ENCODE data around the gene ZBTB22. TPM values are rescaled to one million over a fixed set of nuclear protein-coding genes. Genes with fewer than 3 reads are reported as not detected.
"Not testable (repeated sequence)": the region's sequence is repeated elsewhere in the genome, so short reads cannot be mapped to it uniquely, and the experiment has no call there.

The ZBTB22 gene
- polyA plus RNA-seq, 6 donors from 2014 or later, result 19.2 to 29.9 (median 23.8) TPM

GRCh38 chr6:33294086-33294823 lies 23.3 kb downstream of the ZBTB22 start:
- ATAC-seq (ENCODE audit: low read depth in 2 of 2) (no peak), DNase-seq (no peak)
- Mint-ChIP-seq H3K4me3 (peak overlapping the region in 2 of 8 donors; percentile 25 to 98), H3K9me3 (no peaks in the 10 kb centered on the region), H3K4me1 (peaks cover 36 to 63% (median 50%) of the 10 kb centered on the region in 3 donors), H3K27me3 (no peaks in the 10 kb centered on the region), H3K27ac (peak overlapping the region in 2 of 6 donors; percentile 28 to 89), H3K36me3 (peaks cover 4 to 14% of the 10 kb centered on the region in 2 donors)

GRCh38 chr6:33292996-33293682 lies 24.4 kb downstream of the ZBTB22 start:
- no peaks in the 10 kb centered on the region for H3K27me3 Mint-ChIP-seq
- H3K36me3 Mint-ChIP-seq, result peaks cover 5 to 12% of the 10 kb centered on the region in 2 donors
- peak overlapping the region in 1 of 6 donors; percentile 37 for H3K27ac Mint-ChIP-seq
- no peaks in the 10 kb centered on the region for H3K9me3 Mint-ChIP-seq
- DNase-seq (no peak), ATAC-seq (ENCODE audit: low read depth in 2 of 2) (no peak)
- H3K4me3 Mint-ChIP-seq, result peak overlapping the region in 1 of 8 donors; percentile 28
- peaks cover 38 to 70% (median 58%) of the 10 kb centered on the region in 3 donors for H3K4me1 Mint-ChIP-seq

GRCh38 chr6:33290459-33290858 lies 27.1 kb downstream of the ZBTB22 start:
- peaks cover 5 to 13% of the 10 kb centered on the region in 2 donors for H3K36me3 Mint-ChIP-seq
- H3K9me3 Mint-ChIP-seq, result no peaks in the 10 kb centered on the region
- peak overlapping the region; percentile 55 to 100 (median 98) for H3K4me3 Mint-ChIP-seq
- H3K27me3 Mint-ChIP-seq, result no peaks in the 10 kb centered on the region
- H3K4me1 Mint-ChIP-seq, result peaks cover 40 to 64% (median 56%) of the 10 kb centered on the region in 3 donors
- peak overlapping the region in 2 of 6 donors; percentile 88 to 98 for H3K27ac Mint-ChIP-seq
- ATAC-seq (ENCODE audit: low read depth in 2 of 2) (no peak), DNase-seq (no peak)

GRCh38 chr6:33289784-33290315 lies 27.7 kb downstream of the ZBTB22 start:
- Mint-ChIP-seq H3K27me3 (no peaks in the 10 kb centered on the region), H3K4me3 (peak overlapping the region; percentile 93 to 100 (median 98)), H3K9me3 (no peaks in the 10 kb centered on the region)

GRCh38 chr6:33288921-33289783 lies 28.4 kb downstream of the ZBTB22 start, which contains the start of the genes PFDN6 and WDR46:
PFDN6 (plus strand) TSS chr6:33289601; CDS start chr6:33289857, 256 bp downstream.
WDR46 (minus strand) TSS chr6:33289239; CDS start chr6:33289170, 69 bp downstream.
- Mint-ChIP-seq H3K9me3 (no peaks in the 10 kb centered on the region), H3K27me3 (no peaks in the 10 kb centered on the region), H3K27ac (peak within 1 kb of the TSS; percentile 88 to 98 (median 96)), H3K4me1 (peaks cover 40 to 61% (median 54%) of the 10 kb centered on the region in 3 donors), H3K4me3 (peak within 1 kb of the TSS; percentile 93 to 100 (median 98)), H3K36me3 (peaks cover 5 to 11% of the 10 kb centered on the region in 2 donors)
- peak; percentile 95 to 96 for ATAC-seq (ENCODE audit: low read depth in 2 of 2)
- DNase-seq, result peak; percentile 86

More at GRCh38 chr6:33289784-33290315, 27.7 kb downstream of the ZBTB22 start:
- Mint-ChIP-seq H3K36me3 (peaks cover 5 to 11% of the 10 kb centered on the region in 2 donors), H3K4me1 (peaks cover 40 to 62% (median 56%) of the 10 kb centered on the region in 3 donors), H3K27ac (peak overlapping the region; percentile 88 to 98 (median 96))
- DNase-seq (no peak), ATAC-seq (ENCODE audit: low read depth in 2 of 2) (peak in 1 of 2 donors; percentile 5)

- H3K4me1 Mint-ChIP-seq, result peaks cover 40 to 54% (median 51%) of the 10 kb centered on the region in 3 donors
- no peaks in the 10 kb centered on the region for H3K27me3 Mint-ChIP-seq
- ATAC-seq (ENCODE audit: low read depth in 2 of 2) (no peak), DNase-seq (no peak)
- H3K4me3 Mint-ChIP-seq, result peak overlapping the region; percentile 93 to 100 (median 98)
- H3K9me3 Mint-ChIP-seq, result no peaks in the 10 kb centered on the region
- peaks cover 5 to 11% of the 10 kb centered on the region in 2 donors for H3K36me3 Mint-ChIP-seq
- H3K27ac Mint-ChIP-seq, result peak overlapping the region in 5 of 6 donors; percentile 88 to 98 (median 97)
Measured at GRCh38 chr6:33288141-33288920, 29.2 kb downstream of the ZBTB22 start.

- no peak for ATAC-seq (ENCODE audit: low read depth in 2 of 2)
- H3K4me3 Mint-ChIP-seq, result peak overlapping the region; percentile 68 to 99 (median 95)
- H3K27me3 Mint-ChIP-seq, result no peaks in the 10 kb centered on the region
- H3K27ac Mint-ChIP-seq, result peak overlapping the region in 3 of 6 donors; percentile 64 to 83 (median 64)
- H3K4me1 Mint-ChIP-seq, result peaks cover 40 to 51% (median 49%) of the 10 kb centered on the region in 3 donors
- peaks cover 5 to 11% of the 10 kb centered on the region in 2 donors for H3K36me3 Mint-ChIP-seq
- no peak for DNase-seq
- H3K9me3 Mint-ChIP-seq, result no peaks in the 10 kb centered on the region
Measured at GRCh38 chr6:33286946-33287914, 30.3 kb downstream of the ZBTB22 start.

- peak overlapping the region in 1 of 8 donors; percentile 32 for H3K4me3 Mint-ChIP-seq
Measured at GRCh38 chr6:33285214-33285613, 32.3 kb downstream of the ZBTB22 start.

GRCh38 chr6:33280539-33280938 lies 37.0 kb downstream of the ZBTB22 start:
- Mint-ChIP-seq H3K4me3 (peak overlapping the region in 1 of 8 donors; percentile 92), H3K27me3 (no peaks in the 10 kb centered on the region), H3K9me3 (no peaks in the 10 kb centered on the region), H3K27ac (peak overlapping the region in 4 of 6 donors; percentile 18 to 83 (median 68)), H3K36me3 (no peaks in the 10 kb centered on the region), H3K4me1 (peaks cover 32 to 46% (median 37%) of the 10 kb centered on the region in 3 donors)
- no peak for DNase-seq
- ATAC-seq (ENCODE audit: low read depth in 2 of 2), result no peak

More at GRCh38 chr6:33285214-33285613, 32.3 kb downstream of the ZBTB22 start:
- H3K27ac Mint-ChIP-seq; H3K9me3 Mint-ChIP-seq; ATAC-seq (ENCODE audit: low read depth in 2 of 2); DNase-seq; H3K27me3 Mint-ChIP-seq: not testable (repeated sequence)
- Mint-ChIP-seq H3K4me1 (peaks cover 32 to 50% (median 38%) of the 10 kb centered on the region in 3 donors), H3K36me3 (peaks cover 5 to 11% of the 10 kb centered on the region in 2 donors)

- H3K4me1 Mint-ChIP-seq, result peaks cover 33 to 51% (median 40%) of the 10 kb centered on the region in 3 donors
- H3K36me3 Mint-ChIP-seq, result no peaks in the 10 kb centered on the region
- ATAC-seq (ENCODE audit: low read depth in 2 of 2), result no peak
Measured at GRCh38 chr6:33279971-33280511, 37.5 kb downstream of the ZBTB22 start.

More at GRCh38 chr6:33279971-33280511, 37.5 kb downstream of the ZBTB22 start:
- Mint-ChIP-seq H3K9me3 (no peaks in the 10 kb centered on the region), H3K27ac (peak overlapping the region in 3 of 6 donors; percentile 18 to 83 (median 57)), H3K27me3 (no peaks in the 10 kb centered on the region), H3K4me3 (peak overlapping the region in 1 of 8 donors; percentile 92)
- DNase-seq, result no peak
